GM12878 (cell line): ENCODE data around the gene ZMYND11.

Experiments used
- ATF7 ChIP-seq: fragments of 450-650 bp; IDR thresholded peaks from 2 replicates; pipeline ENCODE4 v1.6.1; 2016; ENCODE audit warnings: low read depth, mild to moderate bottlenecking
- CTCF ChIP-seq, 3 experiments: IDR thresholded peaks in 2 of 3; conservative IDR thresholded peaks in 1 of 3; 2 replicates each; pipeline ENCODE4 v1.5.1; 2011; ENCODE audit warnings: low read depth in 3 of 3, low read length in 3 of 3, mild to moderate bottlenecking in 3 of 3, control low read depth in 2 of 3, moderate library complexity in 2 of 3, inconsistent platforms in 1 of 3, mixed read lengths in 1 of 3; ENCODE audit not compliant: control insufficient read depth in 2 of 3, insufficient read depth in 1 of 3; ENCODE audit errors: extremely low read depth in 1 of 3
- FOS ChIP-seq: IDR thresholded peaks from 3 replicates; pipeline ENCODE4 v1.6.1; 2011; ENCODE audit warnings: borderline replicate concordance; ENCODE audit not compliant: insufficient read length; ENCODE audit errors: extremely low read depth
- GATAD2B ChIP-seq: fragments of 450-650 bp; conservative IDR thresholded peaks from 2 replicates; pipeline ENCODE4 v1.6.1; 2017; ENCODE audit warnings: low read depth, mild to moderate bottlenecking, moderate library complexity
- JUND ChIP-seq: IDR thresholded peaks from 2 replicates; pipeline ENCODE4 v1.6.1; 2012; ENCODE audit warnings: low read depth, mild to moderate bottlenecking, low read length, improper control_type of control experiment, moderate library complexity
- POLR2A ChIP-seq: IDR thresholded peaks from 2 replicates; pipeline ENCODE4 v1.6.1; 2011; ENCODE audit warnings: low read depth, mild to moderate bottlenecking, low read length
- RAD21 ChIP-seq: IDR thresholded peaks from 2 replicates; pipeline ENCODE4 v1.6.1; 2011; ENCODE audit warnings: mild to moderate bottlenecking, low read depth, low read length, moderate library complexity; ENCODE audit not compliant: insufficient read depth
- SMC3 ChIP-seq: IDR thresholded peaks from 2 replicates; pipeline ENCODE4 v1.6.1; 2011; ENCODE audit warnings: low read length, improper control_type of control experiment, borderline replicate concordance
- TAF1 ChIP-seq: IDR thresholded peaks from 2 replicates; pipeline ENCODE4 v1.6.1; 2011; ENCODE audit warnings: mild to moderate bottlenecking, low read depth, low read length, borderline replicate concordance
- ZNF274 ChIP-seq: IDR thresholded peaks from one replicate; pipeline ENCODE4 v1.8.0; 2011; ENCODE audit not compliant: insufficient read length, insufficient read depth
- TF ChIP-seq, protein P1 (sequence below): fragments of 450-650 bp; IDR thresholded peaks from 2 replicates; pipeline ENCODE4 v1.6.1; 2017; ENCODE audit warnings: antibody characterized with exemption, mild to moderate bottlenecking, moderate library complexity
- TF ChIP-seq, protein P2 (sequence below): IDR thresholded peaks from 2 replicates; pipeline ENCODE4 v1.6.1; 2011; ENCODE audit warnings: low read depth, low read length, improper control_type of control experiment, borderline replicate concordance

DNA sequence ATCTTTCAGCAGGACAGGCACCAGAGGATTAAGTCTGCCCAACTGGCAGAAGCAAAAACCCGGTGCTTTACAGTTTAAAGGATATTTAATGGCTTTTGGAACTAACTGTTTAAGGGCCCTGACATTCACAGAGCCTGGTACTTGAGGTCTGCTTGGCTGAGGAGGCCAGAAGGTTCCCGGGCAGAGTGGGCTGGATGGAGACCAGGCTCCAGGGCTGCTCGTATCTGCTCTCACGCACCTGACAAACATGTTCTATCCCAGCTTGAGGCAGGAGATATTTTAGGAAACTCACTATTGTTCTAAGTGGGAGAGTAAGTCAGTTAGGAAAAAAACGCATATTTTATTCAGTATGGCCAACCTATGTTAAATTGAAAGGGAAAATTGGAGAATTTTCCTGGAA lies 143.5 kb downstream of the ZMYND11 start:
- TF ChIP-seq ZNF274 (no peak), JUND (no peak), FOS (no peak), TAF1 (no peak), GATAD2B (no peak), SMC3 (no peak), POLR2A (no peak), CTCF (IDR thresholded peaks at IDR 0.05 in 2 of 3, conservative IDR thresholded peaks at IDR 0.05 in 1 of 3; ENCODE audit: control insufficient read depth in 2 of 3, extremely low read depth in 1 of 3, insufficient read depth in 1 of 3, low read depth in 3 of 3, low read length in 3 of 3) (no peak), RAD21 (no peak), ATF7 (no peak)
- TF ChIP-seq, protein P1, sequence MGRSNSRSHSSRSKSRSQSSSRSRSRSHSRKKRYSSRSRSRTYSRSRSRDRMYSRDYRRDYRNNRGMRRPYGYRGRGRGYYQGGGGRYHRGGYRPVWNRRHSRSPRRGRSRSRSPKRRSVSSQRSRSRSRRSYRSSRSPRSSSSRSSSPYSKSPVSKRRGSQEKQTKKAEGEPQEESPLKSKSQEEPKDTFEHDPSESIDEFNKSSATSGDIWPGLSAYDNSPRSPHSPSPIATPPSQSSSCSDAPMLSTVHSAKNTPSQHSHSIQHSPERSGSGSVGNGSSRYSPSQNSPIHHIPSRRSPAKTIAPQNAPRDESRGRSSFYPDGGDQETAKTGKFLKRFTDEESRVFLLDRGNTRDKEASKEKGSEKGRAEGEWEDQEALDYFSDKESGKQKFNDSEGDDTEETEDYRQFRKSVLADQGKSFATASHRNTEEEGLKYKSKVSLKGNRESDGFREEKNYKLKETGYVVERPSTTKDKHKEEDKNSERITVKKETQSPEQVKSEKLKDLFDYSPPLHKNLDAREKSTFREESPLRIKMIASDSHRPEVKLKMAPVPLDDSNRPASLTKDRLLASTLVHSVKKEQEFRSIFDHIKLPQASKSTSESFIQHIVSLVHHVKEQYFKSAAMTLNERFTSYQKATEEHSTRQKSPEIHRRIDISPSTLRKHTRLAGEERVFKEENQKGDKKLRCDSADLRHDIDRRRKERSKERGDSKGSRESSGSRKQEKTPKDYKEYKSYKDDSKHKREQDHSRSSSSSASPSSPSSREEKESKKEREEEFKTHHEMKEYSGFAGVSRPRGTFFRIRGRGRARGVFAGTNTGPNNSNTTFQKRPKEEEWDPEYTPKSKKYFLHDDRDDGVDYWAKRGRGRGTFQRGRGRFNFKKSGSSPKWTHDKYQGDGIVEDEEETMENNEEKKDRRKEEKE: no peak
- TF ChIP-seq, protein P2, sequence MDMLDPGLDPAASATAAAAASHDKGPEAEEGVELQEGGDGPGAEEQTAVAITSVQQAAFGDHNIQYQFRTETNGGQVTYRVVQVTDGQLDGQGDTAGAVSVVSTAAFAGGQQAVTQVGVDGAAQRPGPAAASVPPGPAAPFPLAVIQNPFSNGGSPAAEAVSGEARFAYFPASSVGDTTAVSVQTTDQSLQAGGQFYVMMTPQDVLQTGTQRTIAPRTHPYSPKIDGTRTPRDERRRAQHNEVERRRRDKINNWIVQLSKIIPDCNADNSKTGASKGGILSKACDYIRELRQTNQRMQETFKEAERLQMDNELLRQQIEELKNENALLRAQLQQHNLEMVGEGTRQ: no peak
